ENCODE measurements around the gene ANO4.

- no peak for TF ChIP-seq CTCF (IDR thresholded peaks at IDR 0.05; ENCODE audit: low read depth, low read length)
- no peak for TF ChIP-seq POLR2A (IDR thresholded peaks at IDR 0.05; ENCODE audit: extremely low read depth, insufficient read length)
- TF ChIP-seq MAX (IDR thresholded peaks at IDR 0.05; ENCODE audit: low read depth, low read length) = no peak
- no peak for TF ChIP-seq MYC (IDR thresholded peaks at IDR 0.05; ENCODE audit: low read depth, low read length)
Measured at GRCh38 chr12:100778967-100779590, 15.5 kb upstream of the ANO4 start.

Data from NB4 (cell line).